Measurements from ENCODE around the gene G2E3.
"Not testable (repeated sequence)": the region's sequence is repeated elsewhere in the genome, so short reads cannot be mapped to it uniquely, and the experiment has no call there.

G2E3 gene

DNA sequence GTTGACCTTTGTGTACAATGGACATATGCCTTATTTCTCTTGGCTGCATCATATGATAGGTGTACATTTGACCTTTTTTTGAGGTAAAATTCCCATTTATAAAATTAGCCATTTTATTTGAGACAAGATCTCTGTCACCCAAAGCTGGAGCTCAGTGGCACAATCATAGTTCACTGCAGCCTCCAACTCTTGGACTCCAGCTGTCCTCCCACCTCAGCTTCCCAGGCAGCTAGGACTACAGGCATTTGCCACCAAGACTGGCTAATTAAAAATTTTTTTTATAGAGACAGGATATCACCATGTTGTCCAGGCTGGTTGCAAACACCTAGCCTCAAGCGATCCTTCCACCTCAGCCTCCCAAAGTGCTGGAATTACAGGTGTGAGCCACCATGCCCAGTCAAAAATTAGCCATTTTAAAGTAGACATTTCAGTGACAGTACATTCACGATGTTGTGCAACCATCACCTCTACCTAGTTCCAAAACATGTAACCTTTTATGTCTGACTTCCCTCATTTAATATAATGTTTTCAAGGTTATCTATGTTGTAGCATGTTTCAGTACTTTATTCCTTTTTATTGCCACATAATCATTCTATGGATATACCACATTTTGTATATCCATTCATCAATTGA, 5.4 kb downstream of the G2E3 start:
- DNase-seq = no peak

DNA sequence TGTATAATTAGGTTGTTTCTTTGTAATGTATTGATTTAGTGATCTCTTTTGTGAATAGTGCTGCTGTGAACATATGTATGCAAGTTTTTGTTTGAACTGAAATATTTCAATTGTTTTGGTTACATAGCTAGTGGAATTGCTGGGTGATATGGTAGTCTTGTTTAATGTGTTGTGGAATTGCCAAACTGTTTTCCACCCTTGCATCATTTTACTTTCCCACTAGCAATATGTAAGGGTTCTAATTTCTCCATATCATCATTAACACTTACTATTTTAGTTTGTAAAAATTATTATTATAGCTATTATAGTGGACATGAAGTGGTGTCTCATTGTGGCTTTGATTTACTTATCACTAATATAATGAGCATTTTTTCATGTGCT, 5.9 kb downstream of the G2E3 start:
- no peak for DNase-seq

DNA sequence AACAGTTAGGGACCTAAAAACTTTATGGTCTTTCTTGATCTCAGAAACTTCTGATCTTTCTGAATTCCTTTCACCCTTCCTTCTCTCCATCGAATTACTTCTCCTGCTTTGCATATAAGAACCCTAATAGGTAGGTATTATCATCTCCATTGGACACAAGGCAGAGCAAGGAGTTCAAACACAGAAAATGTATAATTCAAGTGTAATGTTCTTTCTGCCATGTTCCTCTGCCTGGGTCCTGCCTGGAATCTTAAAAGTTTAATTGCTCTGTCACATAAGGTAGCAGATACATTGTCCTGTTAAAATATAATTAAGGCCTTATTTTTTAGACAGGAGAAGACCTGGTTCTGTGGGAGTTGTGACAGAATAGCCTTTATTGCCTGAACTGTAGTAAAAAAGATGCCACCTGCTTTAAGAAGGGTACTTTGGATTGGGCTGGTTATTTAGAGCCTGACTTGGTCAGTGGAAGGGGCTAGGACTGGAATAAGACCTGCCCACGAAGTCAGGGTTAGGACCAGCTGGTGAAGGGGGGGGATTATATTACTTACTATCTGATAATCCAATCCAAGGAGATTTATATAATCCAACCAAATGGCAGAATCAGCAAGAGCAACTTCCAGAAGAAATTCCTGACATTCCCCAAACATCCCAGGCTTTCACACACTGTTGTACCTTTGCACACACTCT, 10.4 kb downstream of the G2E3 start:
- no peak for DNase-seq

DNA sequence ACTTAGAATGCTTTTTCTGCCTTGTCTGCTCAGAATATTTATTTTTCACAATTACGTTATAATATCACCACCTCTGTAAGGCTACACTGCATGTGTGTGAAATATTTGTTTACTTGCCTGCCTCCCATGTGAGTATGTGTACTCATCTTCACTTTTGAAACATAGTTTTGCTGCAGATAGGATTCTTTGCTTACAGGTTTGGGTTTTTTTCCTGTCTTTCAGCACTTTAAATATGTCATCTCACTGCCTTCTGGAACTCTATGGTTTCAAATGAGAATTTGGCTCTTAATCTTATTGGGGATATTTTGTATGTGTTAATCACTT, 10.9 kb downstream of the G2E3 start:
- DNase-seq = no peak

DNA sequence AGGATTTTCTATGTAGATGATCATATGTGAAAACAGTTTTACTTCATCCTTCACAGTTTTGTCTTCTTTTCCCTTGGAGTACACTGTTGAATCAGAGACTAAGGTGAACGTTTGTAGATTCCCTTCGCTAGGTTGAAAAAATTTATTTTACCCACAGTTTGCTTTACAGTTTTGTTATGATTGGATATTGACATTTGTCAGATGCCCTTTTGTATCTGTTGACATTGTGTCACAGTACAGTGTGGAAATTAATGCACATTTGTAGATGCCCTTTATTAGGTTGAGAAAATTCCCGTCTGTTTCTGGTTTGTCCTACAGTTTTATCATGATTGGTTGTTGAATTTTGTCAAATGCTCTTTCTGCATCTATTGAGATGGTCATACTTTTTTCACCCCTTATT, 13.3 kb downstream of the G2E3 start:
- DNase-seq = no peak

DNA sequence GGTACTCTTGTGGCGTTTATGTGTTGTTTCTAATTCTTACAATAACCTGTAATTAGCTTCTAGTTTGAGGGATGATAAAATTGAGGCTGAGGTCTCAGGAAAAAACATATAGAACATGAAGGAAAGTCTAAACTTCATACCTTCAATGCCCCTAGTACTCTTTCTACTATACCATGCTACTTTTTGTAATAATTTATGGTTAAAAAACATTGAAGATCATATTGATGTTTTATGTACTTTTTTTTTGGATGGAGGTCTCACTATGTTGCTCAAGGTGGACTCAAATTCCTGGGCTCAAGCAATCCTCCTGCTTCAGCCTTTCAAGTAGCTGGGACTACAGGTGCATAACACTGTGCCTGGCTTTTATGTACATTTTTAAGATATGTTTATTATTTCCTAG, 13.8 kb downstream of the G2E3 start:
- DNase-seq = no peak

DNA sequence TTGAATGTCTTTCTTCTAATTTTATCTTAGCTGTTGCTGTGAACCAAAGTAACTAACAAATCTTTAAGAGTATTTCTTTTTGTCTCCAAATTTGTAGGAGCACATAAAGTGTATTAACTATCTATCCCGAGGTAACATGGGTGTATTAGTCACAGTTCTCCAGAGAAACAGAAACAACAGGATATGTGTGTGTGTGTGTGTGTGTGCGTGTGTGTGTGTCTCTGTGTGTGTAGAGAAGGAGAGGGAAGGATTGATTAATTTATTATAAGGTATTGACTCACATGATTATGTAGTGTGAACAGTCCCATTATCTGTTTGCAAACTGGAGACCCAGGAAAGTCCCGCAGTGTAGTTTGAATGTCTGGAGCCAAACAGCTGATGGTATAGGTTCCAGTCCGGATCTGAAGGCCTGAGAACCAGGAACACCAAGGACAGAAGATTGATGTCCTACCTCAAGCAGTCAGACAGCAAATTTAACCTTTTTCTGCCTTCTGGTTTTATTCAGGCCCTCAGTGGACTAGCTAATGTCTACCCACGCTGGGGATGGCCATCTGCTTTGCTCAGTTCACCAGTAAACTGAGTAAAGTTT, 14.4 kb downstream of the G2E3 start:
- DNase-seq = no peak

DNA sequence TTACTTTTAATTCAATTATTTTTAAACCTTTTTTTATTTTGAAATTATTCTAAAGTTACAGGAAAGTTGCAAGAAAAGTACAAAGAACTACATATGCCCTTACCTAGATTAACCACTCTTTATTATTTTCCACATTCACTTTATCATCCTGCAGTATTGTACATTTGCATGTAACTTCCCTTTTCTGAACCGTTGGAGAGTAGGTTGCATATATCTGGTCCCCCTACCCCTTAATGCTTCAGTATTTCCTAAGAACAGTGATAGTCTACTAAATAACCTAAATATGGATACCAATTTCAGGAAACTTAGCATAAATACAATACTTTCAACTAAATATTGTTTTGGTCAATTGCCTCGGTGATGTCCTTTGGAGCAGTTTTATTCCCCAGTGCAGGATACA, 15.0 kb downstream of the G2E3 start:
- no peak for DNase-seq

DNA sequence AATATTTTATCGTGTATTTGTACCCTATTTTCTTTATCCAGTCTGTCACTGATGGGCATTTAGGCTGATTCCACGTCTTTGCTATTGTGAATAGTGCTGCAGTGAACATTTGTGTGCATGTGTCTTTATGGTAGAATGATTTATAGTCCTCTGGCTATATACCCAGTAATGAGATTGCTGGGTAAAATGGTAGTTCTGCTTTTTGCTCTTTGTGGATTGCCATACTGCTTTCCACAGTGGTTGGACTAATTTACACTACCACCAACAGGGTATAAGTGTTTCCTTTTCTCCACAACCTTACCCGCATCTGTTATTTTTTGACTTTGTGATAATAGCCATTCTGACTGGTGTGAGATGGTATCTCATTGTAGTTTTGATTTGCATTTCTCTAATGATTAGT, 15.8 kb downstream of the G2E3 start:
- DNase-seq = not testable (repeated sequence)

DNA sequence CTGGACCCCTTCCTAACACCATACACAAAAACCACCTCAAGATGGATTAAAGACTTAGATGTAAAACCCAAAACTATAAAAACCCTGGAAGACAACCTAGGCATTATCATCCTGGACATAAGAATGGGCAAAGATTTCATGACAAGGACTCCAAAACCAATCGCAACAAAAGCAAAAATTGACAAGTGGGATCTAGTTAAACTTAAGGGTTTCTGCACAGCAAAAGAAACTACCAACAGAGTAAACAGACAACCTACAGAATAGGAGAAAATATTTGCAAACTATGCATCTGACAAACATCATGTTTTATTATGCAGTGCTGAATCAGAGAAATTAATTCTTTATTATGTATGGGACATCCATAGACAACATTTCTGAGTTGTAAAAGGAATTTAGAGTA, 17.4 kb downstream of the G2E3 start:
- not testable (repeated sequence) for DNase-seq

DNA sequence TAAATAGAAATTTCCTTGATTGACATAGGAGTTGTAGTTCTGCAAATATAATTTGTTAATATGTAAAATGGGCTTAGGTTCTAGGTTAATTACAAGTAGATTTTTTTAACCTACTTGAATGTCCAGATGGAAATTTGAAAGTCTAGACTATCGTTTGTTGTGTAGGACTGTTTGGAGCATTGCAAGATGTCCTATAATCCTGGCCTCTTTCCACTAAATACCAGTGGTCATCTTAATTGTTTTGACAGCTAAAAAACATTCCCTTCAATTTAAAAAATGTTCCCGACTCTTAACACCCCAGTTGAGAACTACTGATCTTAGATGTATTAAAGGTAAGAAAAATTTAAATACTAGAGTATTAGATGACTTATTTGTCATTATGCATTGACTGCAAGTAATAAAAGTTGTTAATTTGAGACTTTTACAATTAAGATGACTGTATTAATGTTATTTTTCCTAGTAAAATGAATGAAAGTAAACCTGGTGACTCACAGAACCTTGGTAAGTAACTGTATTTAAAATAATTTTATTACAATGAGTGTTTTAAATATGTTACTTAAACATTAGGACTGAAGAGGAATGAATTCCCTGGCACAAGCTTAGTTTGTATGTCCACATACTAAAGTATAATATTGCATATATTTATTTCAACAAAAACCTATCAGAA, 21.8 kb downstream of the G2E3 start:
- DNase-seq = no peak

DNA sequence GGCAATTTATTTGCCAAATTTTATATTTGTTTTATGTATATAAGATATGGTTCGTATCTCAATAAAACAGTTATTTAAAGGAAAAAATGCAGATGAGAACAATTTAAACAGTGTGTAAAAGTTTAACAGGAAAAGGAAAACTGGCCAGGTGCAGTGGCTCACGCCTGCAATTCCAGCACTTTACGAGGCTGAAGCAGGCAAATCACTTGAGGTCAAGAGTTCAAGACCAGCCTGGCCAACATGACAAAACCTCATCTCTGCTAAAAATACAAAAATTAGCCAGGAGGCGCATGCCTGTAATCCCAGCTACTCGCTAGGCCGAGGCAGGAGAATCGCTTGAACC, 22.3 kb downstream of the G2E3 start:
- no peak for DNase-seq

DNA sequence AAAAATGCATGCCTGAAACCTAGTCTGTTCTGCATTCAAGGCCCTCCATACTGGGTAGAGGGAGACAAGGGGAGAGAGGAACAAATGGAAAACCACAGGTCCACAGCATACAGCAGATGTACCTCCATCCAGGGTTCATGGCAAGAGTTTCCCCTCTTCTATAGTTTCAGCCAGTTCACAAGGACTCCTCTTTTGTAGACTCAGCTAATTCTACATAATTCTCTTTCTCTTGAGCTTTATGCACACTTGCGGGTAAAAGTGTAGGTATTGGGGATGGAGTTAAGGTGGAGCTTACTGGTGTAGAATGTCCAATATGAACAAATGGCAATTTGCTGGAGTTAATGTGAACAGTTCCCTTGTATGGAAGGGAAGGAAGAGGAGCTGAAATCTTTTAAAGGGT, 23.4 kb downstream of the G2E3 start:
- no peak for DNase-seq

DNA sequence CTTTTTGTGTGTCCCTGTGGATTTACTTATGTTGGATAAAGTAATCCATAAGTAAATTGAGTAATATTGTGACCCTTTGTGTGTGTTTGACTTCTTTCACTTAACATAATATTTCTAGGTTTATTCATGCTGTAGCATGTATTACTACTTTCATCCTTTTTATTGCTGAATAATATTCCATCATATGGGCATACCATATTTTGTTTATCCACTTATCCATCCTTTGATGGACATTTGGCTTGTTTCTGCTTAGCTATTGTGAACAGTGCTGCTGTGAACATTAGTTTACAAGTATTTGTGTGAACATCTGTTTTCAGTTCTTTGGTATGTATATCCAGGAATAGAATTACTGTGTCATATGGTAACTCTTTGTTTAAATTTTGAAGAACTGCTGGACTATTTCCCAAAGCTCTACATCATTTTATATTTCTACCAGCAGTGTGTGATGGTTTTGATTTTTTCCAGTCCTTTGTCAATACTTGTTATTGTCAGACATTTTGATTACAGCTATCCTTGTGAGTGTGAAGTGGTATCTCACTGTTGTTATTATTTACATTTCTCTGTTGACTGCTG, 25.2 kb downstream of the G2E3 start:
- DNase-seq = no peak

DNA sequence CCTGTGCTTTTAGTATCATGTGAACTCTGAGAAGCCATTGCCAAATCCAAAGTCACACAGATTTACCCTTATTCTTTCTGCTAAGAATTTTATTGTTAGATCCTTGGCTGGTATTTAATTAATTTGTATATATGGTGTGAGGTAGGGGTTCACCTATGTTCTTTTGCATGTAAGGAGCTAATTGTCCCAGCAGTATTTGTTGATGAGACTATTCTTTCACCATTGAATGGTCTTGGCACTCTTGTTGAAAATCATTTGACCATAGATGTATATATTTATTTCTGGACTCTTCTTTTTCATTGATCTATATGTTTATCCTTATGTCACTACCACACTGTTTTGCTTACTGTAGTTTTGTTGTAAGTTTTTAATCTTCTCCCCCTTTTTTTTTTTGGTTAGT, 26.2 kb downstream of the G2E3 start:
- no peak for DNase-seq

DNA sequence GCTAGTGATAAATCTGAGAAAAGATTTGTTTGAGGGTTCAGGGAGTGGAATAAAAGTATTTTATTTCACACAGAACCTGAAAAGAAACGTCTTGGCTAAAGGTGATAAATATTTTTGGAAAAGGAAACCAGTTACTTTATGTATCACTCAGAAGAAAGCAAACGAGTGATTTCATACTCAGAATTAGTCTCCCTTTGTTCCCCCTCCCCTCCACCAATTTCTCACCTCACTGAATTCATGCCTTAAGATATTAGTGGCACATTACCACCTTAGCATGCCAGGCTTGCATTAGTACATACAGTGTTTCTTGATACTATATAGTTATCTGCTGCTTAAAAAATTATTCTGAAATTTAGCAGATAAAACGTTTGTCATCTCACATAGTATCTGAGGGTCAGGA, 28.2 kb downstream of the G2E3 start:
- no peak for DNase-seq

DNA sequence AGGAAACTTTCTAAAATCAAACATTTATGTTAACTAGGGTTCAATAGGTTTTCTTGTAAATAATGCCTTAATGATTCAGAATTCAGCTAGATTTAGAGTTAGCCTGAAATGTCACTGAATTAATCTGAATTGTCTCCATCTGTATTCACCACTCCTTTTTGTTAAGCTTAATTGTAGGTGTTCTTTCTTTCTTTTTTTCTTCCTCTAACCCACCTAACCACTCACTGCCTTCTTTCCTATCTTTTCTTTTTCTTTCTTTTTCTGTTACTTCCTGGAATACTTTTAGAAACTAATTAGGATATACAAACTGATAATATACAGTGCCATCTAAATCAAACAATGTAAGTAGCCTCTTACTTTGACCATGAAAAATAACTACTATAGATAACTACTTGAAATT, 29.9 kb downstream of the G2E3 start:
- no peak for DNase-seq

DNA sequence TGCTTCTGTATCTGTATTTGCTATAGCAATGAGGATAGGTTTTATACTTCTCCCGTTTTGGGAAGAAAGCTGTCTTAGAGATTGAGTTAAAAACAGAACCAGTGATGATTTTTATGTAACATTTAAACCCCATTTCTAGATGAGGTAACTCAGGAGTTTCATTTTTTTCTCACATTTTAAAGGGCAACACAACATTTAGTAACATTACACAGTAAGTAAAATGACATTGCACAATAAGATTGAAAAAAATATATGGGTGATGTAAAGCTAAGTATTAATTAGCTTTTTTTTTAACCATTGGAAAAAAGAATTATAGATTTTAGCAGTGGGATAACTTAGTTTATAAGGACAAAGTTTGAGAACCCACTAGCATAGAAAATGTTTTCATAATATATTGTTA, 38.0 kb downstream of the G2E3 start:
- no peak for DNase-seq

DNA sequence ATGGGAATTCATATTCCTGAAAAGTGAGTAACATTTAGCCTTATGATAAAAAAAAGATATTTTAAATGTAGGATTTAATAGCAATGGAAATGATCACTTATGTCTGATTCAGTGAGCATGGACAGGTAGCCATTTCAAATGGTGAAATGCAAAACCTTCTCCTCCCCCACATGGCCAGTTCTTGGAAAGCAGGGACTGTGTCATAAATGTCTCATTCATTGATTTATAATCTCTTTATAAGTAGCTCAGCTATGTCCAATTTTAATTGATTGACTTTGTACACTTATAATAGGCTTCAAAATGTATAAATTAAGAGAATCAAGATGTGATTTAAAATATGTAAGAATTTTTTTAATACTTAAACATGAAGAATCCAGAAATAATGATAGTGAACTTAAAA, 38.5 kb downstream of the G2E3 start:
- no peak for DNase-seq

DNA sequence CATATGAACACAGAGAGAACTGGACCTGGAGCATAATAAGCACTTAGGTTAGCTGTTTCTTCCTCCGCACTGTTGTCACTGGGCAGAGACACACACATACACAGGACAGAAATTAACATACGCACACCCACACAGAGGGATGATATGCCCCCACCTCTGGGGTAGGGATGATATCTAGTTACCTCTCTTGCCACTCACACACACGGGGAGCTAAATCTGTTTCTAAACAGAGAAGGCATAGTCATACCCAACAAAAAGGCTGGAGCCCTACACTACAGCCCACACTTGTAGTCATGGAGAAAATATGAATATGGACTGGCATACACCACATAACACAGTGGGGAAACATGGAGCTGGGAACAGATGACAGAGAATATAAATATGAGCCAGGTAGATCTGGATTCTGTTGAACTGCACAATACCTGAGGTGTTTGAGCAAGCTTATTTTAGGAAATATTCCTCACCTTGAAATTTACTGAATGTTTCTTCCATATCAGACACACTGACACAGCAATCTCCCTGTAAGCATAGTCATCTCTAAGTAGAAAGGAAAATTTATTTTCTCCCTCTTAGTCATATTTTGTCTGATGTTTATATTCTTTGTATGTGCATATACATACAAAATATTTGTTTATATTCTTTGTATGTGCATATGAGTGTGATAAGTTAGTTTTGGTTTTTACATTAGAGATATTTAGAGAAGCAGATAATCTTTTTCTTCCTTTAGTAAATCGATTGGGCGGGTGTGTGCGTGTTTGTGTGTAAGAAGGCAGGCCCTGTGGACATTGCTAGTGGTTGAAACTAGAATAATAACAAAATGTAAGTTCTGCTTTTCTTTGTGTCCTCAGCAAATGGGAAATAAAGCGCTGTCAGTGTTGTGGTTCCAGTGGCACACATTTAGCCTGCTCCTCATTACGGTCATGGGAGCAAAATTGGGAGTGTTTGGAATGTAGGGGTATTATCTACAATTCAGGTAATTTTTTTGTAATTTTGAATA, 42.3 kb downstream of the G2E3 start:
- DNase-seq = no peak

DNA sequence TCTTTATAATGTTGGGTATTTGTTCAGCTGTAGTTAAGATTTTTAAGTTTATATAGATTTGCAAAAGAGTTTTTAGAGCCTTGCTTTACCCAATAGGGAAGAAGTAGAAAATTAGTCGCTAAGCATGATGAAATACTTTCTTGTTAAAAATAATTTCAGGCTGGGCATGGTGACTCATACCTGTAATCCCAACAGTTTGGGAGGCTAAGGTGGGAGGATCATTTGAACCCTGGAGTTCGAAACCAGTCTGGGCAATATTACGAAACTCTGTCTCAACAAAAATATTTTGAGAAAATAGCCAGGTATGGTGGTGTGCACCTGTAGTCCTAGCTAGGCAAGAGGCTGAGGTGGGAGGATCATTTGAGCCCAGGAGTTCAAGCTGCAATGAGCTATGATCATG, 44.4 kb downstream of the G2E3 start:
- no peak for DNase-seq

DNA sequence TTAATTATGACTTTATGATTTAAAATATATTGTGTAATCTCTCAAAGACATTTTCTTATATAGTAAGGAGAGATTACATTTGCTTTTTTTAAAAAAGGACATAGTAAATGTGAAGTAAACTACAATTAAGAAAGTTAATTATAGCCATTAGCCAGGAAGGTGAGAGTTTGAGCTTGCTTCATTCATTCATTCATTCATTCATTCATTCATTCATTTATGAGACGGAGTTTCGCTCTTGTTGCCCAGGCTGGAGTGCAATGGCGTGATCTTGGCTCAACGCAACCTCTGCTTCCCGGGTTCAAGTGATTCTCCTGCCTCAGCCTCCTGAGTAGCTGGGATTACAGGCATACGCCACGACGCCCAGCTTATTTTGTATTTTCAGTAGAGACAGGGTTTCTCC, 45.7 kb downstream of the G2E3 start:
- not testable (repeated sequence) for DNase-seq

Data from activated CD4-positive, alpha-beta T cell treated with anti-CD3 and anti-CD28 coated beads for 48 hours (primary cell).